ENCODE results near the gene C1orf210. TPM values are rescaled to one million over a fixed set of nuclear protein-coding genes. Genes with fewer than 3 reads are reported as not detected.

C1orf210 gene
- total RNA-seq, 1 experiment from 2014 or later, result 7.8 TPM

GRCh38 chr1:43250351-43250761 lies 35.0 kb downstream of the C1orf210 start:
- H3K4me3 ChIP-seq (ENCODE audit: low read depth, low read length), result no peak overlapping the region
- BruUV-seq (replicated peaks), result no TSS peak
- intact Hi-C loops (cut with micrococcal nuclease; ENCODE audit: unreplicated experiment), result no loop called here
- H3K36me3 ChIP-seq (ENCODE audit: control insufficient read depth, insufficient read depth, low read length), result no peaks in the 10 kb centered on the region
- Mint-ChIP-seq H3K4me3 (ENCODE audit: unreplicated experiment) (no peak overlapping the region), H3K4me1 (ENCODE audit: low read depth, unreplicated experiment) (no peaks in the 10 kb centered on the region), H3K36me3 (ENCODE audit: insufficient read depth, unreplicated experiment) (no peaks in the 10 kb centered on the region), H3K27me3 (ENCODE audit: insufficient read depth, unreplicated experiment) (peaks cover 6% of the 10 kb centered on the region), H3K9me3 (ENCODE audit: unreplicated experiment) (peaks cover 49% of the 10 kb centered on the region), H3K27ac (ENCODE audit: unreplicated experiment) (no peak overlapping the region)
- no peak for DNase-seq
- ChIA-PET CTCF (no interaction called here), POLR2A (no interaction called here)
- H3K9me3 ChIP-seq, result peaks cover 11% of the 10 kb centered on the region
- TF ChIP-seq, protein P1, sequence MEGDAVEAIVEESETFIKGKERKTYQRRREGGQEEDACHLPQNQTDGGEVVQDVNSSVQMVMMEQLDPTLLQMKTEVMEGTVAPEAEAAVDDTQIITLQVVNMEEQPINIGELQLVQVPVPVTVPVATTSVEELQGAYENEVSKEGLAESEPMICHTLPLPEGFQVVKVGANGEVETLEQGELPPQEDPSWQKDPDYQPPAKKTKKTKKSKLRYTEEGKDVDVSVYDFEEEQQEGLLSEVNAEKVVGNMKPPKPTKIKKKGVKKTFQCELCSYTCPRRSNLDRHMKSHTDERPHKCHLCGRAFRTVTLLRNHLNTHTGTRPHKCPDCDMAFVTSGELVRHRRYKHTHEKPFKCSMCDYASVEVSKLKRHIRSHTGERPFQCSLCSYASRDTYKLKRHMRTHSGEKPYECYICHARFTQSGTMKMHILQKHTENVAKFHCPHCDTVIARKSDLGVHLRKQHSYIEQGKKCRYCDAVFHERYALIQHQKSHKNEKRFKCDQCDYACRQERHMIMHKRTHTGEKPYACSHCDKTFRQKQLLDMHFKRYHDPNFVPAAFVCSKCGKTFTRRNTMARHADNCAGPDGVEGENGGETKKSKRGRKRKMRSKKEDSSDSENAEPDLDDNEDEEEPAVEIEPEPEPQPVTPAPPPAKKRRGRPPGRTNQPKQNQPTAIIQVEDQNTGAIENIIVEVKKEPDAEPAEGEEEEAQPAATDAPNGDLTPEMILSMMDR (IDR thresholded peaks at IDR 0.05; ENCODE audit: insufficient read depth in 1 of 2, low read depth in 1 of 2, low read length in 1 of 2, severe bottlenecking in 1 of 2, unreplicated experiment in 1 of 2), result no peak
- H3K4me1 ChIP-seq, result no peaks in the 10 kb centered on the region
- H3K27me3 ChIP-seq (replicated peaks; ENCODE audit: control insufficient read depth, insufficient read depth, low read length), result no peaks in the 10 kb centered on the region

GRCh38 chr1:43247256-43247921 lies 38.0 kb downstream of the C1orf210 start:
- peaks cover 40% of the 10 kb centered on the region for H3K9me3 Mint-ChIP-seq (ENCODE audit: unreplicated experiment)
- no TSS peak for BruUV-seq (replicated peaks)

DNA sequence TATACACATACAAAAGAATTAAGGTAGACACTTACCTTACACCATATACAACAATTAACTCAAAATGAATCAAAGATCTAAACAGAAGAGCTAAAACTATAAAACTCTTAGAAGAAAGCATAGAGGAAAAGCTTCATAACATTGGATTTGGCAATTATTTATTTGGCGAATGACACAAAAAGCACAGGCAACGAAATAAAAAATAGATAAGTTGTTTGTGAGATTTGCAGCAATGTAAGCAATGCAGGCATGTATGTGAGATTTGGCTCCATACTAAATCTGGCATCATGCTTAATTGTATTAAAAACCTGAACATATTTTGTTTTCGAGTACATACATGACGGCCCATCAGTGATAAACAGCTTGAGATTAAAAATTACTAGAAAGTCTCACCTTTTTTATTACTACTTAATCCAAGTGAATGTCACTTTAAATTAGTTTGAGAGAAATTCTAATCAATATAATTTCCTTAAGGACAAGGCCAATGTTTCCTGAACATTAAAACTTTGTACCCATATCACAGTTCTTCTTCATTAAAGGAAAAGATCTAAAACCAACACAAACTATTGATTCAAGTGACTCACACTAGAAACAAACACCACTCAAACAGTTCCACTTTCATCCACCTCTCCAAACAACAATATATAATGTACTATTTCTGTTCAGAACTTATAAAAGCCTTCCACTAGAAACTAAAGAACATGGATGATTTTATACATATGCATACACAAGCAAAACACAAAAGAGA lies 38.7 kb downstream of the C1orf210 start:
- DNase-seq, result no peak
- no peak overlapping the region for H3K27ac Mint-ChIP-seq (ENCODE audit: unreplicated experiment)
- no peak overlapping the region for H3K4me3 Mint-ChIP-seq (ENCODE audit: unreplicated experiment)
- TF ChIP-seq, protein P1 (IDR thresholded peaks at IDR 0.05; ENCODE audit: insufficient read depth in 1 of 2, low read depth in 1 of 2, low read length in 1 of 2, severe bottlenecking in 1 of 2, unreplicated experiment in 1 of 2), result no peak
- Histone ChIP-seq H3K4me3 (ENCODE audit: low read depth, low read length) (no peak overlapping the region), H3K36me3 (ENCODE audit: control insufficient read depth, insufficient read depth, low read length) (no peaks in the 10 kb centered on the region), H3K4me1 (no peaks in the 10 kb centered on the region), H3K27me3 (replicated peaks; ENCODE audit: control insufficient read depth, insufficient read depth, low read length) (no peaks in the 10 kb centered on the region), H3K9me3 (peaks cover 9% of the 10 kb centered on the region)
- ChIA-PET POLR2A (no interaction called here), CTCF (no interaction called here)
- intact Hi-C loops (cut with micrococcal nuclease; ENCODE audit: unreplicated experiment), result no loop called here
- peaks cover 1% of the 10 kb centered on the region for H3K27me3 Mint-ChIP-seq (ENCODE audit: insufficient read depth, unreplicated experiment)
- no TSS peak for BruUV-seq (replicated peaks)
- H3K4me1 Mint-ChIP-seq (ENCODE audit: low read depth, unreplicated experiment), result no peaks in the 10 kb centered on the region
- H3K9me3 Mint-ChIP-seq (ENCODE audit: unreplicated experiment), result peaks cover 33% of the 10 kb centered on the region
- no peaks in the 10 kb centered on the region for H3K36me3 Mint-ChIP-seq (ENCODE audit: insufficient read depth, unreplicated experiment)

More at GRCh38 chr1:43247256-43247921, 38.0 kb downstream of the C1orf210 start:
- POLR2A ChIA-PET, result no interaction called here
- H3K4me3 Mint-ChIP-seq (ENCODE audit: unreplicated experiment), result no peak overlapping the region
- no peaks in the 10 kb centered on the region for H3K36me3 Mint-ChIP-seq (ENCODE audit: insufficient read depth, unreplicated experiment)
- CTCF ChIA-PET, result no interaction called here
- H3K4me1 Mint-ChIP-seq (ENCODE audit: low read depth, unreplicated experiment), result no peaks in the 10 kb centered on the region
- H3K36me3 ChIP-seq (ENCODE audit: control insufficient read depth, insufficient read depth, low read length), result no peaks in the 10 kb centered on the region
- intact Hi-C loops (cut with micrococcal nuclease; ENCODE audit: unreplicated experiment), result no loop called here
- peaks cover 11% of the 10 kb centered on the region for H3K9me3 ChIP-seq
- H3K27ac Mint-ChIP-seq (ENCODE audit: unreplicated experiment), result no peak overlapping the region
- peaks cover 3% of the 10 kb centered on the region for H3K27me3 Mint-ChIP-seq (ENCODE audit: insufficient read depth, unreplicated experiment)
- DNase-seq, result no peak
- TF ChIP-seq, protein P1 (IDR thresholded peaks at IDR 0.05; ENCODE audit: insufficient read depth in 1 of 2, low read depth in 1 of 2, low read length in 1 of 2, severe bottlenecking in 1 of 2, unreplicated experiment in 1 of 2), result no peak
- no peaks in the 10 kb centered on the region for H3K27me3 ChIP-seq (replicated peaks; ENCODE audit: control insufficient read depth, insufficient read depth, low read length)
- no peaks in the 10 kb centered on the region for H3K4me1 ChIP-seq
- H3K4me3 ChIP-seq (ENCODE audit: low read depth, low read length), result no peak overlapping the region
